Transverse colon (tissue), 4 donors: ENCODE data around the gene RAB28. TPM values are rescaled to one million over a fixed set of nuclear protein-coding genes. Genes with fewer than 3 reads are reported as not detected.

Source experiments
- DNase-seq: peaks from one replicate; pipeline ENCODE4 v3.0.0-alpha.2; 2019
- H3K27ac ChIP-seq, 4 donors: fragments of 200-600 bp; sonication (generic); 2 replicates each; pipeline ENCODE4 v1.5.1; 2016 to 2018; ENCODE audit warnings: inconsistent platforms in 4 of 4
- H3K27me3 ChIP-seq: fragments of 200-600 bp; sonication (generic); 2 replicates; pipeline ENCODE4 v1.5.1; 2017; ENCODE audit warnings: inconsistent platforms
- H3K36me3 ChIP-seq, 4 donors: fragments of 200-600 bp; sonication (generic); 2 replicates each; pipeline ENCODE4 v1.5.1; 2017 to 2019; ENCODE audit warnings: inconsistent platforms in 4 of 4
- H3K4me1 ChIP-seq, 4 donors: fragments of 200-600 bp; sonication (generic); 2 replicates each; pipeline ENCODE4 v1.5.1; 2017 to 2020; ENCODE audit warnings: inconsistent platforms in 4 of 4
- H3K4me3 ChIP-seq, 4 donors: fragments of 200-600 bp; sonication (generic); 1 replicate in 1 of 4; 2 replicates in 3 of 4; pipeline versions ENCODE4 v1.5.1 to v1.6.1; 2017 to 2019; ENCODE audit warnings: inconsistent platforms in 4 of 4
- H3K9me3 ChIP-seq, 2 donors: fragments of 200-600 bp; sonication (generic); 2 replicates each; pipeline ENCODE4 v1.5.1; 2017 to 2019; ENCODE audit warnings: inconsistent platforms in 2 of 2
- EP300 ChIP-seq: sonication (generic); formaldehyde crosslinking; IDR thresholded peaks from one replicate; pipeline ENCODE4 v1.6.1; 2017; ENCODE audit warnings: antibody characterized with exemption, low read depth
- POLR2A ChIP-seq: fragments of 450-650 bp; IDR thresholded peaks from one replicate; pipeline ENCODE4 v1.6.1; 2016; ENCODE audit warnings: antibody characterized with exemption, mild to moderate bottlenecking, moderate library complexity
- POLR2AphosphoS5 ChIP-seq, 3 donors: sonication (generic); formaldehyde crosslinking; IDR thresholded peaks; one replicate each; pipeline ENCODE4 v1.6.1; 2016; ENCODE audit warnings: antibody characterized with exemption in 3 of 3
- WGBS, 2 donors: methylation state at CpG; one replicate each; pipeline ENCODE4 v1.1.5; 2018; ENCODE audit warnings: low coverage in 1 of 2; 5-methylcytosine and 5-hydroxymethylcytosine counted together
- in situ Hi-C, 4 donors: fragments of 200-750 bp; cut with MboI; loops; one replicate each; pipeline versions ENCODE4 v1.15.0 to v1.15.1; 2017; ENCODE audit warnings: low sequenced_read_pairs in 3 of 4, low pct_ligation_motif_present in 1 of 4, low pct_unique_long_range_greater_than_20kb in 1 of 4
- intact Hi-C: fragments of 100-400 bp; cut with DNase I; formaldehyde crosslinking; loops from one replicate; pipeline ENCODE4 v1.15.1; 2023; ENCODE audit warnings: low total_unique reads
- total RNA-seq, 4 donors: library from RNA; depleted of rRNA; stranded (reverse); fragments of >200 nt; gene quantifications; one replicate each; pipeline ENCODE4 v1.1.0, GENCODE V29; 2016
- TF ChIP-seq, protein P1 (sequence below), 5 experiments: fragments of 200-600 bp in 3 of 5; fragments of 450-650 bp in 2 of 5; sonication (generic) in 3 of 5; IDR thresholded peaks; 1 replicate in 2 of 5; 2 replicates in 3 of 5; pipeline ENCODE4 v1.5.1; 2016 to 2017; ENCODE audit warnings: antibody characterized with exemption in 5 of 5, inconsistent platforms in 3 of 5, mild to moderate bottlenecking in 2 of 5, moderate library complexity in 1 of 5

RAB28 gene
- total RNA-seq, 4 donors from 2014 or later, result 6.4 to 19.5 (median 17.8) TPM

DNA sequence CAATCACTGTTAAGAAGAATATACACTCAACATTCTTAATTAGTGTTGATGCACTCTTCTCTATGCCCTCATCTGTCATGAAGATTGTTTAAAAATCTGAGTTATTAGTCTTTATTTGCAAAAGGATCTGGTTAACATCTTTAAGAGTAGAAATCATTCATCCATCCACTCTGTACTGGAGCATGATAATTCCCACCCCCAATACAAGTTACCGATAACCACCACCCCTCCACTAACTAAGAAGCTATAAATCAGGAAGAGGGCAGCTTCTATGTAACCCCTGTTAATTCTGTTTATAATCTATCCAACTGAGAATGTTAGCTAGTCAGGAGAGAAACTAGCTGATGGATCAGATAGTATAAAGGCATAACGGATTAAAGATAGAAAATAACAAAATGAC lies 34.5 kb downstream of the RAB28 start:
- DNase-seq, result no peak
- TF ChIP-seq POLR2AphosphoS5 (IDR thresholded peaks at IDR 0.05), result no peak
- no peak for TF ChIP-seq POLR2A
- TF ChIP-seq, protein P1, sequence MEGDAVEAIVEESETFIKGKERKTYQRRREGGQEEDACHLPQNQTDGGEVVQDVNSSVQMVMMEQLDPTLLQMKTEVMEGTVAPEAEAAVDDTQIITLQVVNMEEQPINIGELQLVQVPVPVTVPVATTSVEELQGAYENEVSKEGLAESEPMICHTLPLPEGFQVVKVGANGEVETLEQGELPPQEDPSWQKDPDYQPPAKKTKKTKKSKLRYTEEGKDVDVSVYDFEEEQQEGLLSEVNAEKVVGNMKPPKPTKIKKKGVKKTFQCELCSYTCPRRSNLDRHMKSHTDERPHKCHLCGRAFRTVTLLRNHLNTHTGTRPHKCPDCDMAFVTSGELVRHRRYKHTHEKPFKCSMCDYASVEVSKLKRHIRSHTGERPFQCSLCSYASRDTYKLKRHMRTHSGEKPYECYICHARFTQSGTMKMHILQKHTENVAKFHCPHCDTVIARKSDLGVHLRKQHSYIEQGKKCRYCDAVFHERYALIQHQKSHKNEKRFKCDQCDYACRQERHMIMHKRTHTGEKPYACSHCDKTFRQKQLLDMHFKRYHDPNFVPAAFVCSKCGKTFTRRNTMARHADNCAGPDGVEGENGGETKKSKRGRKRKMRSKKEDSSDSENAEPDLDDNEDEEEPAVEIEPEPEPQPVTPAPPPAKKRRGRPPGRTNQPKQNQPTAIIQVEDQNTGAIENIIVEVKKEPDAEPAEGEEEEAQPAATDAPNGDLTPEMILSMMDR (IDR thresholded peaks at IDR 0.05), result no peak
- TF ChIP-seq EP300, result no peak
- H3K36me3 ChIP-seq, result no peaks in the 10 kb centered on the region
- WGBS, 2 donors, result 80 to 85% methylated on average over 2 of the region's 2 CpGs
- in situ Hi-C loops, result no loop called here
- no peaks in the 10 kb centered on the region for H3K27me3 ChIP-seq
- no peaks in the 10 kb centered on the region for H3K4me1 ChIP-seq
- H3K9me3 ChIP-seq, result no peaks in the 10 kb centered on the region
- H3K27ac ChIP-seq, result no peak overlapping the region
- intact Hi-C loops, result no loop called here
- no peak overlapping the region for H3K4me3 ChIP-seq

DNA sequence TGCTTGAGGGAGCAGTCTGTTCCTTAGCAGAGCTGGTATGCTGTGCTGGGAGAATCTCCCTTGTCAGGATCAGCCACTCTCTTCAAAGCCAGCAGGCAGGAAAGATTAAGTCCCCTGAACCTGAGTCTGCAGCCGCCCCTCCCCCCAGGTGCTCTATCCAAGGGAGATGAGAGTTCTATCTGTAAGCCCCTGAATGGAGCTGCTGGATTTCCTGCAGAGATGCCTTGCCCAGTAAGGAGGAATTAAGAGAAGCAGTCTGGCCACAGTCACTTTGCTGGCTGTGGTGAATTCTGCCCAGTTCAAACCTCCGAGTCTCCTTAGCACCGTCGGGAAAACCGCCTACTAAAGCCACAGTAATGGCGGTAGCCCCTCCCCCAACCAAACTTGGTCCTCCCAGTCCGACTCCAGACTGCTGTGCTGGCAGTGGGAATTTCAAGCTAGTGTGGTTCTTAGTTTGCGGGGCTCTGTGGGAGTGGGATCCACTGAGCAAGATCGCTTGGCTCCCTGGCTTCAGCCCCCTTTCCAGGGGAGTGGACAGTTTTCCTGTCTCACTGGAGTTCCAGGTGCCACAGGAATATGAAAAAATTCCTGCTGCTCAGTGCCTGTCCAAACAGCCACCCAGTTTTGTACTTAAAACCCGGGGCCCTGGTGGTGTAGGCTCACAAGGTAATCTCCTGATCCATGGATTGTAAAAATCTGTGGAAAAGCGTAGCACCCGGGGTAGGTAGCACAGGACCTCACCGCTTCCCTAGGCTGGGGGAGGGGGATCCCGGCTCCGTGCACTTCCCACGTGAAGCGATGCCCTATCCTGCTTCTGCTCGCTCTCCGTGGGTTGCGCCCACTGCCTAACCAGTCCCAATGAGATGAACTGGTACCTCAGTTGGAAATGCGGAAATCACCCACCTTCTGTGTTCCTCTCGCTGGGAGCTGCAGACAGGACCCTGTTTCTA lies 38.0 kb downstream of the RAB28 start:
- whole genome bisulfite sequencing, 2 donors, result 93% methylated on average over 22 of the region's 22 CpGs; no CpG with 5 or more reads in 1 of the 2 donors
- in situ Hi-C loops, result no loop called here
- no peak for DNase-seq
- Histone ChIP-seq H3K4me1 (no peaks in the 10 kb centered on the region), H3K9me3 (no peaks in the 10 kb centered on the region), H3K27ac (no peak overlapping the region), H3K4me3 (no peak overlapping the region), H3K27me3 (no peaks in the 10 kb centered on the region), H3K36me3 (no peaks in the 10 kb centered on the region)
- intact Hi-C loops, result no loop called here
- TF ChIP-seq EP300 (no peak), POLR2AphosphoS5 (IDR thresholded peaks at IDR 0.05) (no peak), POLR2A (no peak)
- TF ChIP-seq, protein P1 (IDR thresholded peaks at IDR 0.05), result no peak

DNA sequence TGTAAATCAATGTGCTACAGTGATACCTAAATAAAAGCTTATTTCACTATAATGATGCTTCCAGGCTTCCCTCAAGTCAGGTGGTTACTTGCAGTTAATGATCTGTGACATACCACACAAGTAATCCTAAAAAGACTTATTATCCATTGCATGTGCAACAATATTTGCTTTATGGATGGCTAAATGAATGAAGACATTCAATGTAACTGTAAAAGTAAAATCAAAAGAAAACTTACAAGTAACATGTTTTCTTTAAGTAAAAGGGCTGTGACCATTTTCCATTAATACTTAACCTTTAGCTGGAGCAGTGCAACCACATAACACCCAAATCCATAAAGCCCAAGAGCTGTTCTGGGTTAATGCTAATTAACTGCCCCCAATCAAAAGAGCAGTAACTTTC lies 42.6 kb downstream of the RAB28 start:
- Histone ChIP-seq H3K36me3 (peaks cover 0 to 3% (median 0%) of the 10 kb centered on the region in 4 donors), H3K27me3 (no peaks in the 10 kb centered on the region), H3K4me3 (no peak overlapping the region), H3K4me1 (no peaks in the 10 kb centered on the region), H3K27ac (no peak overlapping the region), H3K9me3 (peaks cover 2 to 4% of the 10 kb centered on the region in 2 donors)
- no peak for DNase-seq
- intact Hi-C loops (no loop called here), in situ Hi-C loops (no loop called here)
- TF ChIP-seq POLR2A, result no peak
- TF ChIP-seq POLR2AphosphoS5 (IDR thresholded peaks at IDR 0.05), result no peak
- TF ChIP-seq EP300, result no peak
- TF ChIP-seq, protein P1 (IDR thresholded peaks at IDR 0.05), result no peak

DNA sequence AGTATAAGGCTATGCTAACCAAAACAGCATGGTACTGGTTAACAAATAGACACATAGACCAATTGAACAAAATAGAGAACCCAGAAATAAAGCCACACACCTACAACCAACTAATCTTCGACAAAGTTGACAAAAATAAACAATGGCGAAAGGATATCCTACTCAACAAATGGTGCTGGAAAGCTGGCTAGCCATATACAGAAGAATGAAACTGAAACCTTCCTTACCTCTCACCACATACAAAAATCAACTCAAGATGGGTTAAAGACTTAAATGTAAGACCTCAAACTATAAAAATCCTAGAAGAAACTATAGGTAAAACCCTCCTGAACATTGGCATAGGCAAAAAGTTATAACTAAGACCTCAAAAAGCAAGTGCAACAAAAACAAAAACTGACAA lies 47.2 kb downstream of the RAB28 start:
- peaks cover 0 to 5% (median 3%) of the 10 kb centered on the region in 4 donors for H3K4me1 ChIP-seq
- in situ Hi-C loops, result no loop called here
- H3K27me3 ChIP-seq, result no peaks in the 10 kb centered on the region
- intact Hi-C loops, result loop anchor here (10.0 kb wide), 1 partner anchor 688 kb away; no protein-coding TSS in a partner anchor
- H3K27ac ChIP-seq, result no peak overlapping the region
- no peak overlapping the region for H3K4me3 ChIP-seq
- DNase-seq, result no peak
- TF ChIP-seq POLR2AphosphoS5 (IDR thresholded peaks at IDR 0.05), result no peak
- no peak for TF ChIP-seq POLR2A
- TF ChIP-seq, protein P1 (IDR thresholded peaks at IDR 0.05), result no peak
- no peak for TF ChIP-seq EP300
- H3K36me3 ChIP-seq, result peaks cover 0 to 3% (median 0%) of the 10 kb centered on the region in 4 donors
- H3K9me3 ChIP-seq, result peaks cover 4 to 7% of the 10 kb centered on the region in 2 donors
- 87 to 100% methylated on average over 1 to 2 of the region's 2 CpGs for WGBS, 2 donors
